Heart right ventricle (tissue), 16 donors: Measurements from ENCODE around the gene PRKAR1B. TPM values are rescaled to one million over a fixed set of nuclear protein-coding genes. Genes with fewer than 3 reads are reported as not detected.

ENCODE experiments used
- ATAC-seq, 8 donors: fragments of 200-7000 bp; cut with Tn5 transposase; one replicate each; pipeline ENCODE4 v1.9.1; 2020; ENCODE audit warnings: mild to moderate bottlenecking in 8 of 8, moderate library complexity in 8 of 8, moderate number of reproducible peaks in 1 of 8
- DNase-seq, 2 donors: peaks; one replicate each; pipeline ENCODE4 v3.0.0-alpha.2; 2020
- H3K27ac ChIP-seq, 10 donors: fragments of 200-600 bp; sonication (generic) in 2 of 10; one replicate each; pipeline versions ENCODE4 v1.5.0 to v1.8.0; 2020 to 2022; ENCODE audit warnings: mild to moderate bottlenecking in 3 of 10
- H3K27me3 ChIP-seq, 7 donors: fragments of 200-600 bp; one replicate each; pipeline ENCODE4 v1.8.0; 2021 to 2022; ENCODE audit warnings: mild to moderate bottlenecking in 2 of 7
- H3K36me3 ChIP-seq, 9 donors: fragments of 200-600 bp; sonication (generic) in 1 of 9; one replicate each; pipeline versions ENCODE4 v1.5.0 to v1.8.0; 2020 to 2022; ENCODE audit warnings: mild to moderate bottlenecking in 2 of 9
- H3K4me1 ChIP-seq, 9 donors: fragments of 200-600 bp; sonication (generic) in 1 of 9; one replicate each; pipeline versions ENCODE4 v1.5.0 to v1.8.0; 2020 to 2022; ENCODE audit warnings: mild to moderate bottlenecking in 4 of 9
- H3K4me3 ChIP-seq, 10 donors: fragments of 200-600 bp; sonication (generic) in 2 of 10; one replicate each; pipeline versions ENCODE4 v1.5.0 to v1.8.0; 2020 to 2022; ENCODE audit warnings: mild to moderate bottlenecking in 7 of 10, moderate library complexity in 2 of 10
- H3K9me3 ChIP-seq, 11 donors: fragments of 200-600 bp in 10 of 11; sonication (generic) in 2 of 11; one replicate each; pipeline versions ENCODE4 v1.5.0 to v1.8.0; 2013 to 2022; ENCODE audit warnings: mild to moderate bottlenecking in 2 of 11, control low read depth in 1 of 11, moderate library complexity in 1 of 11
- CTCF ChIP-seq, 9 donors: fragments of 200-600 bp; sonication (generic) in 2 of 9; IDR thresholded peaks; one replicate each; pipeline versions ENCODE4 v1.5.0 to v1.8.0; 2021 to 2022; ENCODE audit warnings: antibody characterized with exemption in 9 of 9, mild to moderate bottlenecking in 5 of 9, moderate library complexity in 1 of 9
- WGBS, 2 donors: extraction: QIAGEN DNeasy Blood & Tissue Kit; methylation state at CpG; one replicate each; pipeline ENCODE4 v1.1.7; 2013; ENCODE audit warnings: inconsistent platforms in 1 of 2; 5-methylcytosine and 5-hydroxymethylcytosine counted together
- intact Hi-C, 10 donors: fragments of 100-400 bp; cut with DNase I; formaldehyde crosslinking; loops; one replicate each; pipeline versions ENCODE4 v1.11.1 to v1.14.2; 2022
- polyA plus RNA-seq, 2 donors: library from polyadenylated mRNA; stranded (reverse); fragments of 200-250 nt; gene quantifications; one replicate each; pipeline ENCODE4 v1.2.3, GENCODE V29; 2013
- total RNA-seq, 10 donors: library from RNA; stranded (reverse); fragmentation: NEBNext Ultra II Directional in 3 of 10; extraction: Animal tissue kit (Norgen Biotek cat#: 25700) in 3 of 10; gene quantifications; one replicate each; pipeline versions ENCODE4 v1.2.1 to v1.2.4, GENCODE V29; 2021 to 2023
- donor health status: Arrhythmogenic right ventricular cardiomyopathy.
- donor health status: ischemic (EF 13 %, LVEDD 7.1; RV severe dilation, severe dysfunction).
- donor health status: healthy with polysubstance abuse.
- donor health status: DM: no; HTN: yes; CAD: no.
- donor health status: DM: no; HTN: no; CAD: no.
- donor health status: ischemic (EF 25% LVEDD 6.9; RV normal size, moderate dysfunction).
- donor health status: ischemic (EF 25% LVEDD 5.7; RV mildly dilated, moderate dysfunction).
- donor health status: healthy.
- donor health status: DM: yes; HTN: yes; CAD: no.
- donor health status: Ischemic cardiomyopathy.
- donor health status: ischemic (EF 35%, LVEDD 5.7; RV mildly dilated, moderate dysfunction).
- donor health status: nonischemic (EF 11% LVEDD 7.7; RV severe dilation, severe dysfunction).
- donor health status: DM: yes; HTN: yes; CAD: no.
- donor health status: PGD.
- donor health status: ischemic (EF 29% LVEDD 5.4; RV normal size, mild dysfunction).
- donor health status: nonischemic (EF 23%, LVEDD 6.1; RV moderate dilation, normal function).

Gene PRKAR1B
- total and polyA plus RNA-seq, 12 donors: 5.0 to 24.5 (median 20.6) TPM

- Histone ChIP-seq H3K27ac (no peak overlapping the region), H3K9me3 (peaks cover 0 to 39% (median 23%) of the 10 kb centered on the region in 11 donors), H3K4me1 (no peaks in the 10 kb centered on the region), H3K27me3 (no peaks in the 10 kb centered on the region), H3K4me3 (no peak overlapping the region), H3K36me3 (peaks cover 0 to 23% (median 0%) of the 10 kb centered on the region in 9 donors)
- no peak for DNase-seq
- no peak for TF ChIP-seq CTCF (IDR thresholded peaks at IDR 0.05)
- intact Hi-C loops: no loop called here
- 98 to 99% methylated on average over 11 of the region's 11 CpGs for WGBS, 2 donors
- ATAC-seq: no peak
These were observed 44.3 kb downstream of the PRKAR1B start for GRCh38 chr7:682810-683209.

- H3K4me1 ChIP-seq: no peaks in the 10 kb centered on the region
- ATAC-seq (no peak), DNase-seq (no peak)
- WGBS, 2 donors: 95 to 96% methylated on average over 13 of the region's 13 CpGs
- intact Hi-C loops: no loop called here
- H3K9me3 ChIP-seq: peaks cover 0 to 28% (median 14%) of the 10 kb centered on the region in 11 donors
- H3K27ac ChIP-seq: no peak overlapping the region
- peaks cover 0 to 23% (median 0%) of the 10 kb centered on the region in 9 donors for H3K36me3 ChIP-seq
- no peak overlapping the region for H3K4me3 ChIP-seq
- no peak for TF ChIP-seq CTCF (IDR thresholded peaks at IDR 0.05)
- H3K27me3 ChIP-seq: no peaks in the 10 kb centered on the region
These were observed 45.4 kb downstream of the PRKAR1B start for GRCh38 chr7:681551-682307.

- H3K9me3 ChIP-seq: peaks cover 0 to 16% (median 3%) of the 10 kb centered on the region in 11 donors
- WGBS, 2 donors: 94 to 97% methylated on average over 25 of the region's 25 CpGs
- no peak for ATAC-seq
- no peak overlapping the region for H3K4me3 ChIP-seq
- DNase-seq: no peak
- H3K4me1 ChIP-seq: no peaks in the 10 kb centered on the region
- no peak overlapping the region for H3K27ac ChIP-seq
- H3K27me3 ChIP-seq: no peaks in the 10 kb centered on the region
- intact Hi-C loops: no loop called here
- no peak for TF ChIP-seq CTCF (IDR thresholded peaks at IDR 0.05)
- peaks cover 0 to 24% (median 0%) of the 10 kb centered on the region in 9 donors for H3K36me3 ChIP-seq
These were observed 46.5 kb downstream of the PRKAR1B start for GRCh38 chr7:680411-681127.

GRCh38 chr7:676972-677385 is 50.1 kb downstream of the PRKAR1B start:
- DNase-seq (no peak), ATAC-seq (no peak)
- Histone ChIP-seq H3K4me3 (no peak overlapping the region), H3K27ac (no peak overlapping the region), H3K9me3 (peaks cover 0 to 4% (median 0%) of the 10 kb centered on the region in 11 donors), H3K27me3 (no peaks in the 10 kb centered on the region), H3K4me1 (peaks cover 0 to 6% (median 0%) of the 10 kb centered on the region in 9 donors), H3K36me3 (peaks cover 0 to 24% (median 0%) of the 10 kb centered on the region in 9 donors)
- intact Hi-C loops: no loop called here
- no peak for TF ChIP-seq CTCF (IDR thresholded peaks at IDR 0.05)
- 93 to 98% methylated on average over 21 to 23 of the region's 23 CpGs for WGBS, 2 donors
